Measurements from ENCODE around the gene SEMA4A.
A peak's percentile ranks its signal among the peaks of the same experiment; 100 is the strongest.
"Not testable (repeated sequence)": the region's sequence is repeated elsewhere in the genome, so short reads cannot be mapped to it uniquely, and the experiment has no call there.

SEMA4A gene

DNA sequence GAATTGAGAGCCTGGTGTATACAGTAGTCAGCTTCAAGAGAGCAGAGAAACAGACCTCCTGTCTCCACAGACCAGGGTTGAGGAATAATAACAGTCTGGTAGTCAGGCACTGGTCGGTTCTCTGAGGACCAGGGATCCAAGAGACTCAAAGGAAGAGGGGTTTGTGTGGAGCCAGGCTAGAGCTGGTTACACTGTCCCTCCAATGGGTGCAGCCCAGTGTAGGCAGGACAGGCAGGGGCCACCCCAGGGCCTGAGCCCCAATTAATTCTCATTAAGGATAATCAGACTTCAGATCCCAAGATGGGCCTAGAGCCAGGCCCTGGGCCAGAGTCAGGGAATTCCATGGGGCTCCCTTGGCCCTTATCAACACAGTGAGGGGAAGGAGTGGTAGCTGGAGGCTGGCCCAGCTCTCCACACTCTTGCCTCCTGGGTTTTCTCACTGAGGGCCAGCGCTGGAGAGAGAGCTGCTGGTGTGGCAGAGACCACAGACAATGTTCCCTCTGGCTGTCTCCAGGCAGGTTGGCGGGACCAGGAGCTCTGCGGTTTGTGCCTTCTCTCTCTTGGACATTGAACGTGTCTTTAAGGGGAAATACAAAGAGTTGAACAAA is 9.1 kb downstream of the SEMA4A start:
- DNase-seq = no peak

DNA sequence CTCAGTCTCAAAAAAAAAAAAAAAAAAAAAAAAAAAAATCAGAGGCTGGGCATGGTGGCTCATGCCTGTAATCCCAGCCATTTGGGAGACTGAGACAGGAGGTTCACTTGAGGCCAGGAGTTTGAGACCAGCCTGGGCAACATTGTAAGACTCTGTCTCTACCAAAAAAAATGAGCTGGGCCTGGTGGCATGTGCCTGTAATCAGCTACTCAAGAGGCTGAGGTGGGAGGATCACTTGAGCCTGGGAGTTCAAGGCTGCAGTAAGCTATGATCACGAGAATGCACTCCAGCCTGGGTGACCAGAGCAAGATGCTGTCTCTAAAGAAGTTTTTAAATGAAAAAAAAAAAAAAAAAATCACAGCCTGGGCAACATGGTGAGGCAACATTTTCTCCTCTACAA is 10.3 kb downstream of the SEMA4A start:
- DNase-seq = no peak

DNA sequence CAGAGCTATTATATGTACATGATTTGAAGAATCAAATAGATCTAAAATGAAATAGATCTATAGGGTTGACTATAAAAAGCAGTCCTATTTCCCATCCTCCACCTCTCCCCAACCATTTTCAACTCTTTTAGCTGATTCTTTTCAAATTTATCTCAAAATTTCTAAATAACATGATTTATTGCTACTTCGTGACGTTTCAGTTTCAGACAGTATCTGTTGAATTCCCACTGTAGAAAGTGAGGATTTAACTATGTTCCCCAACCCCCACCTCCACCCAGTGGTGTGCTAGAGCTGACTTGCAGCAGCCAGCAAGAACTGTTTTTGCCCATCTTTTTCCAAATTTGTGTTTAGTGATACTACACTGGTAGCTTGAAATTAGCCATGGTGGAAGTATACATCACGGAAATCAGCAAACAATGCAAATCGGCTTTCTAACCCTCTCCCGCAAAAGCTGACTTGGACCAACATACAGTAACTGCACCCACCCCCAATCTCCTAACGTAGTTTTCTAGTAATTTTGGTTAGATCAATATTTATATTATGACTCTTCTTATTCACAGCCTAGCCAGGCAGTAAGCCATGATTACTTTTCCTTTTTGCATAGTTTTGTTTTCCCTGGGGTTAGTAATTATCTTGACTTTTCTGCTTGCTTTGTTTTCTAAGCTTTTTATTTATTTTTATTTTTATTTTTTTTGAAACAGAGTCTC is 10.9 kb downstream of the SEMA4A start:
- no peak for DNase-seq

DNA sequence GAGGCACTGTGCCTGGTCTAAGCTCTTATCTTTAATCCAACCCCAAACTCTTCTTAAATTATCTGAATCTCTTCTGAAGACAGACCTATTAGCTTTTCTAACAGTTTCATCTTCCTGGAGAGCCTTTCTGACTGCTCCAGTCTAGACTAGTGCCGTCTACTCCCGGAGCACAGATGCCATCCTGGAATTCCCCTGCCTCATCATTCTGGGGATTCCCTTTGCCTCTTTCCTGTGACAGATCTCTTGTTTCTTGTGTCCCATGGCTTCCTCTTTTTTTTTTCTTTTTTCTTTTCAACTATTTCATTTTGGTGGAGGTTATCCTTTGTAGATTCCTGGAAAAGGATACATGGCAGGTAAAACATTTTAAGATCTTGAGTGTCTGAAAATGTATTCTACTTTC is 11.7 kb downstream of the SEMA4A start:
- DNase-seq = no peak

DNA sequence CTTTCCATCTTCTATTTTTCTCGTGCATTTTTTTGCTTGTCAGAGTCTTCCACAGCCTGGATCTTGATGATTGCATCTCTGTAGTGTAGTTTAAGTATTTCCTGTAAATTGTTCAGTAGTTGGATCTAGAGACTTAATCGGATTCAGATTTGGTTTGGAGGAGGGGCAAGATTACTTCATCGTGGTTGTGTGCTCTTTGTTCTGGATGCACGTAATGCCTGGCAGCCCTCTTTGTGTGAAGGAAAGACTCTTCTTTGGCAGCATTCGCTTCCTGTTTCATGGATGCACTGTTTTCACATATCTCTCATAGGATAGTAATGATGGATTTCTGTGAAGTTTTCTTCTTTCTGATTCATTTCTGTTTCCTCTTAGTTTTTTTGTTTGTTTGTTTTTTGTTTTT is 14.2 kb downstream of the SEMA4A start:
- DNase-seq = no peak

DNA sequence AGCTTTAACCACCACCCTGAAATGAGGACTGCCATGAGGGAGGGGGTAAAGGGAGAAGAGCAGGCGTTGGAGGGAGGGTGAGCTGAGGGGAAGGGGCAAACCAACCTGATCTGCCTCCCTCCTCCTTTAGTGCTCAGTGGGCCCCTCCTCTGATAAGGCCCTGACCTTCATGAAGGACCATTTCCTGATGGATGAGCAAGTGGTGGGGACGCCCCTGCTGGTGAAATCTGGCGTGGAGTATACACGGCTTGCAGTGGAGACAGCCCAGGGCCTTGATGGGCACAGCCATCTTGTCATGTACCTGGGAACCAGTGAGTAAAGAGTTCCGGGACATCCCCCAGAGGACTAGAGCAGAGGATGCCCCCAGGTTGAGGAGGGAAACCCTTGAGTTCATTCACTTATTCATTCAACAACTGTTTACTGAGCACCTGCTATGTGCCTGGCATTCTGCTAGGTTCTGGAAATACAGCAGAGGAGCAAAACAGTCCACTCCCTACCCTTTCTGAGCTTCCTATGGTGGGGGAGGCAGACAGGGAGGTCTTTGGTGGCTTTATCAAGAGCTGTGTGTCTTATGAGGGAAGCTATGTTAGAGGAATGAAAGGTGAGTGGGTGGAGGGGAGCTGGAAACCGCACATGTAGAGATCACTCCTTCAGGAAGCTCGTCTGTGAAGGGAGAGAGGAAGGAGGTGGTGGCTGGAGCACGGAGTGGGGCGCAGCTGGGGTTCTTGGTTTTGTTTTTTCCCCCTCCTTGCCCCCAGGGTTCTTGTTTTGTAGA is 19.5 kb downstream of the SEMA4A start:
- DNase-seq = no peak

DNA sequence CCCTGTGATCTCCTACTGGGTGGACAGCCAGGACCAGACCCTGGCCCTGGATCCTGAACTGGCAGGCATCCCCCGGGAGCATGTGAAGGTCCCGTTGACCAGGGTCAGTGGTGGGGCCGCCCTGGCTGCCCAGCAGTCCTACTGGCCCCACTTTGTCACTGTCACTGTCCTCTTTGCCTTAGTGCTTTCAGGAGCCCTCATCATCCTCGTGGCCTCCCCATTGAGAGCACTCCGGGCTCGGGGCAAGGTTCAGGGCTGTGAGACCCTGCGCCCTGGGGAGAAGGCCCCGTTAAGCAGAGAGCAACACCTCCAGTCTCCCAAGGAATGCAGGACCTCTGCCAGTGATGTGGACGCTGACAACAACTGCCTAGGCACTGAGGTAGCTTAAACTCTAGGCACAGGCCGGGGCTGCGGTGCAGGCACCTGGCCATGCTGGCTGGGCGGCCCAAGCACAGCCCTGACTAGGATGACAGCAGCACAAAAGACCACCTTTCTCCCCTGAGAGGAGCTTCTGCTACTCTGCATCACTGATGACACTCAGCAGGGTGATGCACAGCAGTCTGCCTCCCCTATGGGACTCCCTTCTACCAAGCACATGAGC is 23.3 kb downstream of the SEMA4A start:
- DNase-seq = no peak

DNA sequence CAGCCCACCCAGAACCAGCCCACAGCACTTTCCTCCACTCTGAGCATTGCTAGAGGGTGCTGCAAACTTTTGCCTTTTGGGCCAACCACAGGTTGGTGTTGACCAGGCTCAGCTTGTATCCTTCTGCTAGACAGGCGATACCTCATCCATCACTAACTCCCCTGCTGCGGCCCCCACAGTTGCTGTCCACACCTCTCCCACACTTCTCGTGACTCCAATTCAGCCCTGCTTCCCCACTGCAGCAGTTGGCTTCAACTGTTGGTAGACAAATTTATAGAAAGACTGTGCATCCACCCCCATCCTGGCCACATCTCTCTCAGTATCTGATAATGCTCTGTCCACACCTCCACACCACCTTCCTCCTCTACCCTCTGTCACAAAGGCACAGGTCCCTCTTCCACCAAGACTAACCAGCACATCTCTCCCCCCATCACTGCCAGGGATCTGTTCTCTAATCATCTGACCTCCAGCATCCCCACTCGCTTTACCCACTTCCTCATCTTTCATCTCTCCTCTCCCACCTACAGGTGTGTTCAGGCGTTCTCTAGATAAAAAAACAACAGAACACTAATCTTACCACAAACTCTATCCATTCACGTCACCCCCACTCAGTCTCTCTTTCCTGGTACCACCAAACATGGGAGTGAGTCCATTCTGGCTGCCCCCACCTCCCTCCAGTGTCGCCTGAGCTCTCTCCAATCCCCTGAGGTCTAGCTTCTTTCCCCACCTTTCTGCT is 24.7 kb downstream of the SEMA4A start:
- DNase-seq = no peak

DNA sequence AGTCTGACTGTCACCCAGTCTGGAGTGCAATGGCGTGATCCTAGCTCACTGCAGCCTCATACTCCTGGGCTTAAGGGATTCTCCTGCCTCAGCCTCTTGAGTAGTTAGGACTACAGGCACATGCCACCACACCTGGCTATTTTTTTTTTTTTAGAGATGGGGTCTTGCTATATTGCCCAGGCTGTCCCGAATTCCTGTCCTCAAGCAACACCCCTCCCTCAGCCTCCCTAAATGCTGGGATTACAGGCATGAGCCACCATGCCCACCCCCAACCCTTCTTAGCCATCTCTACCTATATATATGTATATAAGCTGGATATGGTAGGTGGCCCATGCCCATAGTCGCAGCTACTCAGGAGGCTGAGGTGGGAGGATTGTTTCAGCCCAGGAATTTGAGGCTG is 27.1 kb downstream of the SEMA4A start:
- no peak for DNase-seq

DNA sequence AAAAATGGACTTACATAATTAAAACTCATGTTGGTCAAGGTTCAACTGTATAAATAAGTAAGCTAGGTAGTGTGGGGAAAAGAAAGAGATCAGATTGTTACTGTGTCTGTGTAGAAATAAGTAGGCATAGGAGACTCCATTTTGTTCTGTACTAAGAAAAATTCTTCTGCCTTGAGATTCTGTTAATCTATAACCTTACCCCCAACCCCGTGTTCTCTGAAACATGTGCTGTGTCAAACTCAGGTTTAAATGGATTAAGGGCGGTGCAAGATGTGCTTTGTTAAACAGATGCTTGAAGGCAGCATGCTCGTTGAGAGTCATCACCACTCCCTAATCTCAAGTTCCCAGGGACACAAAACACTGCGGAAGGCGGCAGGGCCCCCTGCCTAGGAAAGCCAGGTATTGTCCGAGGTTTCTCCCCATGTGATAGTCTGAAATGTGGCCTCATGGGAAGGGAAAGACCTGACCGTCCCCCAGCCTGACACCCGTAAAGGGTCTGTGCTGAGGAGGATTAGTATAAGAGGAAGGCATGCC is 28.1 kb downstream of the SEMA4A start:
- not testable (repeated sequence) for DNase-seq

DNA sequence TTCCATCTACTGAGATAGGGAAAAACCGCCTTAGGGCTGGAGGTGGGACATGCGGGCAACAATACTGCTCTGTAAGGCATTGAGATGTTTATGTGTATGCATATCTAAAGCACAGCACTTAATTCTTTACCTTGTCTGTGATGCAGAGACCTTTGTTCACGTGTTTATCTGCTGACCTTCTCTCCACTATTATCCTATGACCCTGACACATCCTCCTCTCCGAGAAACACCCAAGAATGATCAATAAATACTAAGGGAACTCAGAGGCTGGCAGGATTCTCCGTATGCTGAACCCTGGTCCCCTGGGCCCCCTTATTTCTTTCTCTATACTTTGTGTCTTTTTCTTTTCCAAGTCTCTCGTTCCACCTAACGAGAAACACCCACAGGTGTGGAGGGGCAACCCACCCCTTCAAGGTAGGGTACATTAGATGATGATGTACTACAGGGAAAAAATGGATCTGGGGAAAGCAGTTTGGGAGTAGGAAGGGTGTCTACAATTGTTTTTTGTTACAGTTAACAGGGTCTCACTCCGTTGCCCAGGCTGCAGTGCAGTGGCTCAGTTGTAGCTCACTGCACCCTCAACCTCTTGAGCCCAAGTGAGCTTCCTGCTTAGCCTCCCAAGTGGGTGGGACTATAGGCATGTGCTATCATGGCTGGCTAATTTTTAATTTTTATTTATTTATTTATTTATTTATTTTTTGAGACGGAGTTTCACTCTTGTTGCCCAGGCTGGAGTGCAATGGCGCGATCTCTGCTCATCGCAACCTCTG is 28.8 kb downstream of the SEMA4A start:
- DNase-seq = not testable (repeated sequence)

DNA sequence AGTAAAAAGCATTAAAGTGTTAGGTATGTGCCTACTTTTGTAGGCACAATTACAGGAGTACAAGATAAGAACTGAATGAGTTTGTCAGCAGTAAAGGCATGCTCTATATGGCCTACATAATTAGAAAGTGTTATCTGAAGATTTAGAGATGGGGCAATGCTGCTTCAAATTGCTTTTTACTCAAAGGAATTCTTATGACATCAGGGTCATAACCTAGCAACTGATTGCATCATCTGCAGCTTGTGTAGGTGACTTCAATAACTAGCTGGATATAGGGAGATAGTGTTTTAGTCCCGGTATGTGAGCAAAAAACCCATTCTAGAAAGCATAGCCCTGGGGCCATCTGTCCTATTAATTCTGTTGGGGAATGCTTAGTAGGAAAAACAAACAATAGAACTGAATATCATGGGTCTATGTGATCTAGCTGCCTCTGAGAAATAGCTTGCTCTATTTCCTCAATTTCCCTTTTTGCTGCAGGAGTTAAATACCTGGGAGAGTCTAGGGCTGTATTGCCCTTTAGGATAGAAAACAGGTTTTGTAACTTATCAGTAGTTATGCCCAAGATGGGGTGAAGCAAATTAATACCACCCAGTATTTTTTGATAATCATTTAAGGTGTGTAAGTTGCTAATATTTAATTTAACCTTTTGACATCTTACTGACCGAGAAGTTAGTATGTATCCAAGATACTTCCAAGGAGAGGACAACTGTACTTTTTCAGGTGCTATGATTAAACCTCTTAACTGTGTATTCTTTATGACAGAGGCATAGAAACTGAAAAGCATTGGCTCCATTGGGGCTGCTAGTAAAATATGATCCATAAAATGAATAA is 33.2 kb downstream of the SEMA4A start:
- not testable (repeated sequence) for DNase-seq

DNA sequence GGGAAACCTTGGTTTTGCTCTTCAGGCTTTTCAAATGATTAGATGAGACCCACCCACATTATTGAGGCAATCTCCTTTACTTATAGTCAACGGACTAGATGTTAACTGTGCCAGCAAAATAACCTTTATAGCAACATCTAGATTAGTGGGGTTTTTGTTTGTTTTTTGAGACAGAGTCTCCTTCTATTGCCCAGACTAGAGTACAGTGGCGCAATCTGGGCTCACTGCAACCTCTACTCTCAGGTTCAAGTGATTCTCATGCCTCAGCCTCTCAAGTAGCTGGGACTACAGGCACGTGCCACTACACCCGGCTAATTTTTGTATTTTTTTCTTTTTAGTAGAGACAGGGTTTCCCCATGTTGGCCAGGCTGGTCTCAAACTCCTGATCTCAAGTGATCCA is 36.9 kb downstream of the SEMA4A start:
- not testable (repeated sequence) for DNase-seq

DNA sequence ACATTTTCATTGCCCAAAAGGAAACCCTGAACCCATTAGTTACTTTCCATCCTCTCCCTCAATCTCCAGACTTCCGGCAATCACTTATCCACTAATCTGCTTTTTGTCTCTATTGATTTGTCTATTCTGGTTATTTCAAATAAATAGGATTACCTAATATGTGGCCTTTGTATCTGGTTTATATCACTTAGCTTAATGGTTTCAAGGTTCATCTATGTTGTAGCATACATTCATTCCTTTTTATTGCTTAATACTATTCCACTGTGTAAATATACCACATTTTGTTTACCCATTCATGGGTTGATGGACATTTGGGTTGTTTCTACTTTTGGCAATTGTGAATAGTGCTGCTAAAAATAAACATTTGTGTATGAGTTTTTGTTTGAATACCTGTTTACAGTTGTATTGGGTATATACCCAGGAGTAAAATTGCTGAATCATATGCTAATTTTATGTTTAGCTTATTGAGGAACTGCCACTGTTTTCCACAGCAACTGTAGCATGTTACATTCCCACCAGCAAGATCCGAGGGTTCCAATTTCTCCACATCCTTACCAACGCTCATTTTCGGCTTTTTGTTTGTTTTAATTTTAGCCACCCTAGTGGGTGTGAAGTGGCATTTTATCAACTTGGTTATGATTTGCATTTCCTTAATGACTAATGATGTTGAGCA is 38.0 kb downstream of the SEMA4A start:
- DNase-seq = no peak

DNA sequence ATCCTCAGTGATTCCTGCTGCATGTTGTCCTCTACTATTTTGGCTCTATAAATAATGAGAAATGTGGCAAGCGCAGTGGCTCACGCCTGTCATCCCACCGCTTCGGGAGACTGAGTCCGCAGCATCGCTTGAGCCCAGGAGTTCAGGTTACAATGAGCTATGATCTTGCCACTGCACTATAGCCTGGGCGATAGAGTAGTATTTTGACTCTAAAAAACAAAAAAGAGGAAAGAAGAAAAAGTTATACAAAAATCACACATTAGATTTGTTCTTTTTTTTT is 39.8 kb downstream of the SEMA4A start:
- DNase-seq = no peak

DNA sequence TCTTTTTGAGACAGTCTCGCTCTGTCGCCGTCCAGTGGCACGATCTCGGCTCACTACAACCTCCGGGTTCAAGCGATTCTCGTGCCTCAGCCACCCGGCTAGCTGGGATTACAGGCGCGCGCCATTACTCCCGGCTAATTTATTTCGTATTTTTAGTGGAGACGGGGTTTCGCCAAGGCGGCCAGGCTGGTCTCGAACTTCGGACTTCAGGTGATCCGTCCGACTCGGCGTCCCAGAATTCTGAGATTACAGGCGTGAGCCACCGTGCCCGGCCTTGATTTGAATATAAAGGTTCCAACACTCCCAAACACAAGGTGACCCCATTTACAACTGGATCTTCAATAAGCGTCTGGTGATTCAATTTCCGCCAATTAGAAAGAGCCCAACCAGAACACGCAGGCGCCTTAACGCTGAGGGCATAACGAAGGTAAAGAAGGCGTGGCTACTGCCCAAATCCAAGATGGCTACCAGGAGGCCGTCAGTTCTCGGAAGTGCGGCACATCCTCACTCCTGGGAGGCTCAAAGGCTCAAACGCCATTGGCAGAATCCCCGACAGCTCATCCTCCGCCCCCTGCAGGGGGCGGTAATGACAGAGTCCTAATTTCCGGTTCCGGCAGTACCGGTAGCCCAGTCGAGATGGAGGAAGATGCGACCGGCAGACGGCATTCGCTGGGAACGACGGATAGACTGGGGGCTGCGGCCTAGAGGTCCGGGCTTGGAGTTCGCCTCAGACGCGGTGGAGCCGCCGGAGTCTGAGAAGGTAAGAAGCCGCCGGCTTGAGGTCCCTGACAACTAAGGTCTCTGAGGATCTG is 40.3 kb downstream of the SEMA4A start, which contains the start of gene SLC25A44:
TSS of gene SLC25A44 (plus strand) at position 617 of the 812 bp plus-strand sequence. CDS start 5,744 bp downstream, outside the sequence.
- peak; percentile 100 for DNase-seq

DNA sequence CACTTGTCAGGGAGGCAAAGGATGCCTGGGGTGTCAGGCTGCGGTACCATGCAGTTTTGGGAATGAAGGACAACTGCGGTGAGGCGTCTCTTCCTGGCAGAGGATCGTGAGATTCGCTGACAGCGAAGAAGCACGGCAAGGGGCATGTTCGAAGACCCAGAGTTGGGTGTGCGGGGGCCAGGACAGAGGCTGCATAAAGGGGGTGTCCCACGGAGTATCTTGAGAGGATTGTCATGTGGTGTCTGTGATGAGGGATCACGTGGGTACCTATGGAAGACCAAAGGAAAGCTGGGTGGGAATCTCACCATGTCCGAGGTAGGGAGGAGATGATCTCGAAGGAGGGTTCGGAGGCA is 40.9 kb downstream of the SEMA4A start:
- no peak for DNase-seq

DNA sequence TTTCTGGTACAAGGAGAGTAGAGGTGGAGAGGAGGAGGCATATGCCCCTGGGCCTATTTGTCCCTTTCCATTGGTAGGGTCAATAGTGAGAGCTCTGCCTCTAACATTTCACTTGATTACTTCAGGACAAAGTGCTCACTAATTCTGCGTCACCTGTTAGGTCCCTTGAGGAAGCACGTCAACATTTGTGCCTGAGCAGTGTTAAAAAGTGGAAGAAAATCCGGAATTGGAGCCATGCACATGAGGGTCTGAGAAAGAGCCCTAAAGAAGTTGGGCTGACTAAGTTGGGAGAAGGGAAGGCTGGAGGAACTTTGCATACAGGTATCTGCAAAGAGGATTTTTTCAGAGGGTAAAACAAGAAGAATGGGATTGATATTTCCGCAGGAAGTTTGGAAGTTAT is 42.5 kb downstream of the SEMA4A start:
- DNase-seq = no peak

DNA sequence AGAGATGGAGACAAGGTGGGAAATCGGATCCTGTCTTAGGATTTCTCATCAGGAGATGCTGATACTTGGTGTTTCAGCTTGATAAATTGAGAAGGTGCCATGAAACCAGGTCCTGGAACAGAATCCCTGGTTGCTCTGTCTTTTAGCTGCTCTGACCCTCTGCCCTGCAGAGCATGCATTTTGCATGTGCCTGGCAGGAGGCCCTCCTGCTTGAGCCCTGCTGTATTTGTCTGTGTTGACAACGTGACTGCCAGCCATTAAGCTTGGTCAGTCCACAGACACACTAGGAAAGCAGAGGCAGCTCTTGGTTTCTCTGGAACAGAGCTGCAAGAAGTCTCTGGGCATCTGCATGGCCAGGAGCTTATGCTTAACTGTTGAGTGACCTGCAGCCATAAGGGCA is 43.1 kb downstream of the SEMA4A start:
- DNase-seq = no peak

Measured in NCI-H1694 (cell line).